Measurements from ENCODE around the gene RASA3.

DNA sequence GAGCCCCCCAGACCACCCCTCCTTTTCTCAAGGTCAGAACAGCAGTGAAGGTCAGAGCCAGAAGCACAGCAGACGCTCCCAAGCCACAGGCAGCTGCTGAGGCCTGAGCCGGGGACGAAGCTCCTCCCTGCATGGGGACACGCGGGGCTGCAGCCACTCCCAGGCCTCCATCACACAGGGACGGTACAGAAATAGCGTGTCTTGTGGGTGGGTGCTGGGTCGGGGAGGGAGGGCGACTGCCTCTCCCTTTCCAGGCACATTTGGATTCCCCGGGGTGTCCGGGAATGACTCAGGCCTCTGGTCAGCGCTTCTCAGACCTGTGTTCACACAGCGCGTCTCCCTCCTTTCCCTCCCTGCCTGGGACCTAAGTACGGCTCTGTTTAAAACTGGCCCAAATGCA lies 33.2 kb downstream of the RASA3 start:
- TF ChIP-seq, protein P1, sequence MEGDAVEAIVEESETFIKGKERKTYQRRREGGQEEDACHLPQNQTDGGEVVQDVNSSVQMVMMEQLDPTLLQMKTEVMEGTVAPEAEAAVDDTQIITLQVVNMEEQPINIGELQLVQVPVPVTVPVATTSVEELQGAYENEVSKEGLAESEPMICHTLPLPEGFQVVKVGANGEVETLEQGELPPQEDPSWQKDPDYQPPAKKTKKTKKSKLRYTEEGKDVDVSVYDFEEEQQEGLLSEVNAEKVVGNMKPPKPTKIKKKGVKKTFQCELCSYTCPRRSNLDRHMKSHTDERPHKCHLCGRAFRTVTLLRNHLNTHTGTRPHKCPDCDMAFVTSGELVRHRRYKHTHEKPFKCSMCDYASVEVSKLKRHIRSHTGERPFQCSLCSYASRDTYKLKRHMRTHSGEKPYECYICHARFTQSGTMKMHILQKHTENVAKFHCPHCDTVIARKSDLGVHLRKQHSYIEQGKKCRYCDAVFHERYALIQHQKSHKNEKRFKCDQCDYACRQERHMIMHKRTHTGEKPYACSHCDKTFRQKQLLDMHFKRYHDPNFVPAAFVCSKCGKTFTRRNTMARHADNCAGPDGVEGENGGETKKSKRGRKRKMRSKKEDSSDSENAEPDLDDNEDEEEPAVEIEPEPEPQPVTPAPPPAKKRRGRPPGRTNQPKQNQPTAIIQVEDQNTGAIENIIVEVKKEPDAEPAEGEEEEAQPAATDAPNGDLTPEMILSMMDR (IDR thresholded peaks at IDR 0.05; ENCODE audit: low read depth, low read length), result no peak
- TF ChIP-seq EZH2phosphoT487 (IDR thresholded peaks at IDR 0.05; ENCODE audit: low read depth), result no peak

All from OCI-LY3 (cell line).